ENCODE measurements around the gene ITGB2.

Gene ITGB2

DNA sequence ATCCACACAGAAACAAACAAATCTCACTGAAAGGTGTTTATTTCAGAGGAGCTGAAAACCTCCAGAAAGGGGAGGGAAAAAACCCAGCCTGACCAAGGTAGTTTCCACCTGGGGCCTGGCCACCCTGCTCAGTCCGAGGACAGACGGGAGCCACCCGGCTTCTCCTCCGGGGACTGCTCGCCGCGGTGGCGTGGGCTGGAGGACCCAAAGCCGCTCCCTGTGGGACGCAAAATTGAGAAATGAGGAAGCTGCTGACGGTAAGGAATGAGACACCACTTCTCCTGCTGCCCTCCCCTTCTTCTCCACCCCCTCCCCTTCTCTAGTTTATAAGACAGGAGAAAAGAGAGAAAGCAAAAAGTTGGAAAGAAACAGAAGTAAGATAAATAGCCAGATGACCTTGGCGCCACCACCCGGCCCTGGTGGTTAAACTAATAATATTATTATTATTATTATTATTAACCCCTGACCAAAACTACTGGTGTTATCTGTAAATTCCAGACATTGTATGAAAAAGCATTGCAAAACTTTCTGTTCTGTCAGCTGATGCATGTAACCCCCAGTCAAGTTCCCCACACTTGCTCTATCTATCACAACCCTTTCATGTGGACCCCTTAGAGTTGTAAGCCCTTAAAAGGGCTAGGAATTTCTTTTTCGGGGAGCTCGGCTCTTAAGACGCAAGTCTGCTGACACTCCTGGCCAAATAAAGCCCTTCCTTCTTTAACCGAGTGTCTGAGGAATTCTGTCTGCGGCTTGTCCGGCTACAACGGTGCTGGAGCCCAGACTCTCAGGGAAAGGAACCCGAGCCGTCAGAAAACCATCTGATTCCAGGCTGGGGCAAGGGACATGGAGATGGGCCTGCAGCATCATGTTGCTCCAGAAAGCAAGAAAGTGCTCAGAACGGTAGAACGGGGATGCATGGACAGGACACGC, 12.5 kb downstream of the ITGB2 start:
- no peak for DNase-seq

DNA sequence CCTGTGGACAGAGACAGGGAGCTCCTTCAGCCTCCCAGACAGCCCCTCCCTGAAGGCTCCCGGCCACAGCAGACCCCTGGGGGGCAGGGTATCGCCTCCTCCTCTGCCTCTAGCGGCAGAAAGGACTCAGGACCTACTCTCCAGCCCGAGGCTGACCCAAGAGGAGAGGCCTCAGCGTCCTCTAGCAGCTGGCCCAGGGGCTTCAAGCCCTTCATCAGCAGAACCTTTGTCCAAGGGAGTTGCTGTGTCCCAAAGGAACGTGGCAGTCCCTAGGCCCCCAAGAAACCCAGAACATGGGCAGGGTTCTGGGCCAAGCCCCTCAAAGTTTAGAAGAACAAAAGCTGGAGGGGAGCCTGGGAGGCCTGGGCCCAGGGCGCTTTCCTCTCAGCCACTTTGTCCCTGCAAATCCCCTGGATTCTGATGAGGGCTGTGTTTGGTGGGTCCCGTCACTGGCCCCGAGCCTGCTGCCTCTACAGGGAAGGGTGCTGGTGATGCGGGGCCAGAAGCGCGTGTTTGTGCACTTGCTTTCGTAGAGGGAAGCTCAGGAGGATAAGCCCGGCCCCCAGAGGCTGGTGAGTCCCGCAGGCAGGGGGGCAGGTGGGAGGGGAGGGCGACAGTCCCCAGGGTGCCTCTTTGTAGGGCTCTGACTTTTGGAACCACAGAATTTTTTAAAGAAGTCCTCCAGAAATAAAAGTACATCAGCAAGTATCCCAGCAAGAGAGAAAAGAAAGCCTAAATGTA, 13.3 kb downstream of the ITGB2 start:
- DNase-seq = no peak

DNA sequence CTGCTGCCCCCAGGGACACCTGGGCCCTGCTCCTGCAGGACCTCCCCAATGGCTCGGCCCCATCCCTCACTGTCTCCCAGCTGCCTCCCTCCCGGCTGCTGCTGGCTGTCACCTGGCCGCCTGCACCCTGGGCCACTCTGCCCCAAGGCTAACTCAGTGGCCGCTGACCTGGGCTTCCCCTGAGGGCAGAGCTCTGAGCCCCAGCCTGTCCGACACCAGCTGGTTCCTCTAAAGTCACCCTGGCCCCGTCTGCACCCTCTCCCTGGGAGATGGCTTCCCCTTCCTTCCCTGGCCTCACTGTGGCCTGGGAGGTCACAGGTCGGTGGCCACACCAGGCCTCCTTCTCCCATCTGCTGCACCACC, 15.0 kb downstream of the ITGB2 start:
- no peak for DNase-seq

DNA sequence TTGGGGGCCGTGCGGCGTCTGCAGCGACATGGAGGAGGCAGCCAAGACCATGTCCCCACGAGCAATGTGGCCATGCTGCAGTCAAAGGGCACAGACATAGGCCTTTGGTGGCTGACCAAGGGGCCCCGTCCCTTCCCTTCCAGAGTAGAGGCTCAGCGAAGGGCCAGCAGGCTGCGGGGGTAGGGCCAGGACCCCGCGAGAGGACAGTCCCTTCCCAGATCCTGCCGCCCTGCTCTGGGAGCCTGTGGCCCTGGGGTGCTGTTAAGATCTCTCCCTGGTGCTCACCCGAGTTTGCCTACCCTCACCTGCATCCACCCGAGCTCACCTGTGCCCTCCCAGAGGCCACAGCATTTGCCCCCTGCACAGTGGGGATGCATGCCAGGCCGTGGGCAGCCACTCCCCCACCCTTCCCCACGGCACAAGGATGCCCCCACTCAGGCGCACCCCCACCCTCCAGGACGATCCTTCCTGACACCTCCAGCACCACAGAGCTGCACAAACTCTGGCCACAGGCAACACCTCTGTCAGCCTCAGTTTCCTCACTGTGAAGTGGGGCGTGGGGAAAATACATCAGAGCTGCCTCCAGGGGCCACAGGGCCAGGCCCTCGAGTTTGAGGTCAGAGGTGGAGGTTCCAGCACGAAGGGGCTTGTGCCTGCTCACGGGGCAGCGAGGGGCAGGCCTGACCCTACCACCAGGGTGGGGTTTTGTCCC, 15.5 kb downstream of the ITGB2 start:
- DNase-seq = no peak

DNA sequence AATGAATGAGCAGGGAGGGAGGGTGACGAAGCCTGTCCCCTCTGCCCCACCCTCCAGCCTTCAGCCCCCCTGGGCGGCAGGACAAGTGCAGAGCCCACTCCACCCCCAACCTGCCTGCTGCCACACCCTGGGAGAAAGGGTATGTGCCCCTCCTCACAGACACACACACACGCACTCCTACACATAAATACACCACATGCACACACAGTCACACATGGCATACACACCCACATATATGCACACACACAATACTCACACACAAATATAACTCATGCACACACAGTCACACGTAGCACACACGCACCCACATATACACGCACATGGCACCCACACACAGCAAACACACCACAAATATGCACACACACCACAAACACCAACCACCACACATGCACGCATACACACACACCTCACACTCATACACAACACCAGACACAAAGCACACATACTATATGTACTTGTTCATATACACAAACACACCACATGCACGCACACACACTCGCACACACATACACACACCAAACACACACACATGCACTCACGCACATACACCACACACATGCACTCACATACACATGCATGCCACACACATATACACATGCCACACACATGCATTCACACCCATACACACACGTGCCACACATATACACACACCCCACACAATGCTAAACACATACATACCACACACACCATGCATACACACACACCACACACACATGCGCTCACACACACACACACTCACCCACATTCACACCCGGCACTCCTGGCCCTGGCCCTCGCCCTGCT, 16.4 kb downstream of the ITGB2 start:
- no peak for DNase-seq

DNA sequence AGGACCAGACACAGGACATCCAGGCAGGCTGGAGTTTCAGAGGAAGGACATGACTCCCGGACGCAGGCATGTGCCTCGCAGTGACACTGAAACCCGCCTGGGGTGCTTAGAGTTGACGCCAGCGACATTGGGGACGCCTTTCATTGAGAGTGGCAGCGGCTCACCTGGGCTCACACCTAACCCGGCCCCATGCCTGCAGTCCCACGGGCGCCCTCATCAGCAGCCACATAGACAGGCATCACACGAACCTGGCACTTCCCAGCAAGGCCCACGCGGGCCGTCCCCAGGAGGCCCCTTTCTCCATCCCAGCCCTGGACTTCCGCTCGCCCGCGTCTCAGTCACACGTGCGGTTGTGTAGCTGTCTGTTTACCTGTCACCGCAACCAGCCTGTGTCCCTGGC, 17.0 kb downstream of the ITGB2 start:
- no peak for DNase-seq

DNA sequence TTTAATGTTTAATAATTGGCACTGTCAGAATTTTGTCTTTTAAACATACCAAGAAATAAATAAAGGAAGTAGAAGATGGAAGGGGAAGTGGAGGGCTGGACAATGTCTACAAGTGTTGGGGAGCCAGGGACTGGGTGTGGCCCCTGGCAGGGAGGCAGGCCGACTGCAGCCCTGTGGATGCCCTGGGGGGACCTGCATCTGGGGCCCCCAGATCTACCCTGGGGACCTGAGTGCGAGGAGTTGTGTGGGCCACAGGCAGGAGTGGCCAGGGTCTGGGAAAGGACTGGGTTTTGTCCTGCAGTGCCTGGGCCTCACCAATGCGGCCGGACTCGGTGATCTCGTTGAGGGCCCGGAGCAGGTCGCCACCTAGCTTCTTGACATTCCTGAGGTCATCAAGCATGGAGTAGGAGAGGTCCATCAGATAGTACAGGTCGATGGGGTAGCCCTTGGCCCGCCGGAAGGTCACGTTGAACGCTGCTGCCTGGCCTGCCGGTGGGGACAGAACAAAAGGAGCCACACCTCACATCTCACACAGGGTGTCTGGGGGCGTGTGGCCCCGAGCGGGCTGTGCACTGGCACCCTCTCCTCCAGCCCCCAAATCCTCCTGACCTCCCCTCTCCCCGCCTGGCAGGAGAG, 17.5 kb downstream of the ITGB2 start:
- no peak for DNase-seq

DNA sequence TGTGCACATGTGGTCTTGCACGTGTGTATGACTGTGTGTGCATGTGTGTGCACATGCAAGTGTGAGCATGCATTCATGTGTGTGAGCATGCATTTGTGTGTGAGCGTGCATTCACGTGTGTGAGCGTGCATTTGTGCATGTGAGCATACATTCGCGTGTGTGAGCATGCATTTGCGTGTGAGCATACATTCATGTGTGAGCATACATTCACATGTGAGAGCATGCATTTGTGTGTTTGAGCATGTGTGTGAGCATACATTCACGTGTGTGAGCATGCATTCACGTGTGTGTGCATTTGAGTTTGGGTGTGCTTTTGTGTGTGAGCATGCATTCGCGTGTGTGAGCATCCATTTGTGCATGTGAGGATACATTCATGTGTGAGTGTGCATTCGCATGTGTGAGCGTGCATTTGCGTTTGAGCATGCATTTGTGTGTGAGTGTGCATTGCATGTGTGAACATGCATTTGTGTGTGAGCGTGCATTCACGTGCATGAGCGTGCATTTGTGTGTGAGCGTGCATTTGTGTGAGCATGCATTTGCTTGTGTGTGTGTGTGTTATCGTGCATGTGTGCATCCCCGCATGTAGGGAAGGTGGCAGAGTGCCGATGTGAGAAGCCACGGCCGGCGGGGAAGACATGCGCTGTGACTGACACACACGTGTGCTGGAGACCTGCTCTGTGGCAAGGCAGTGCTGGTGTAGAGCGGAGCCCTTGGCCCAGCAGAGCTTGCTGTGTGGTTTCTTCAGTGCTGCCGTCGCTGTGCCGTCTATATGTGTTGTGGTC, 18.2 kb downstream of the ITGB2 start:
- DNase-seq = no peak

DNA sequence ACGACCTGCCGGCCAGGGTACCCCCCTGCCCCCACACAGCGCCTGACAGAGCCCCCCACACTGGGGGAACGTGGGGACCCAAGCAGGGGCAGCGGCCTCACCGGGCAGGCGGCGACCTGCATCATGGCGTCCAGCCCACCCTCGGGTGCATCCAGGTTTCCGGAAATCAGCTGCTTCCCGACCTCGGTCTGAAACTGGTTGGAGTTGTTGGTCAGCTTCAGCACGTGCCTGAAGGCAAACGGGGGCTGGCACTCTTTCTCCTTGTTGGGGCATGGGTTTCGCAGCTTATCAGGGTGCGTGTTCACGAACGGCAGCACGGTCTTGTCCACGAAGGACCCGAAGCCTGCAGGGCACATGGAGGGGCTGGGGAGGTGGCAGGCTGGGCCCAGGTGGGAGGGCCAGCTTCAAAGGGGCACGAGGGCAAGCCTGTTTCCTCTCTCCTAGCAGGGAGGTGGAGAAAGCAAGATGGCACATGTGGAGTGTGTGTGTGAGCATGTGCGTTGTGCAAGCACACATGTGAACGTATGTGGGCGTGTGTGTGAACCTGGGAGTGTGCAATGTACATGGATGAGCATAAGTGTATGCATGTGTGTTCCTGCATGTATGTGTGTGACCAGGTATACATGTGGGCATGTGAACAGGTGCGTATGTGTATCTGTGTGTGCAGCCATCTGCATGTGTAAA, 19.2 kb downstream of the ITGB2 start:
- DNase-seq = no peak

DNA sequence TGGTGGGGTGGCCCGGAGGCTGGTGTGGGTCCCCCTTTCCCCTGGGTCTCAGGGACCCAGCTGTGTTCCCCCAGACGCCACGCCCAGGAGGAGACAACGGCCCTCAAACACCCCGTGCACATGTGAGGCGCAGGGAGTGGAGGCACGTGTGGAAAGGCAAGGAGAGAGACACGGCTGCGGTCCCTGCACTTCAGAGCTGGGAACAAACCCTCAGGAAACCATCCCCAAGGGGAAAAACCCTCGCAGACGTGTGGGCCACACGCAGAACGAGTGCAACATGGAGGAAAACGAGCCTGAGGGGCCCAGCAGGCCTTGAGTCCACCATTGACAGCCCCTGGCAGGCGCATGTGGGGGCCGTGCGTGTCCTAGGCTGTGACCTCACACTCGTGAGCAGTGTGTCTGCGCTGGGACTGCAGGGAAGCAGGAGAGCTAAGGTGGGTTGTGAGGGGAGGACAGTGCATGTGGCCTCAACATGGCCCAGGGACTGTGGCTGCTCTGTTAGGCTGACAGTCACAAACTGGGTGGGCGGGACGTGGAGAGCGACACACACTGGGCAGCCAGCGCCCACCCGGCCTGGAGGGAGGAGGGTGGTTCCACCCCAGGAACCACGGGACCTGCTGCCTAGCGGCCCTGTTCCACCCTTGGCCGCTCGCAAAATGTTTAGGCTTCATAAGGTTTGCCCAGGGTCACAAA, 20.0 kb downstream of the ITGB2 start:
- no peak for DNase-seq

DNA sequence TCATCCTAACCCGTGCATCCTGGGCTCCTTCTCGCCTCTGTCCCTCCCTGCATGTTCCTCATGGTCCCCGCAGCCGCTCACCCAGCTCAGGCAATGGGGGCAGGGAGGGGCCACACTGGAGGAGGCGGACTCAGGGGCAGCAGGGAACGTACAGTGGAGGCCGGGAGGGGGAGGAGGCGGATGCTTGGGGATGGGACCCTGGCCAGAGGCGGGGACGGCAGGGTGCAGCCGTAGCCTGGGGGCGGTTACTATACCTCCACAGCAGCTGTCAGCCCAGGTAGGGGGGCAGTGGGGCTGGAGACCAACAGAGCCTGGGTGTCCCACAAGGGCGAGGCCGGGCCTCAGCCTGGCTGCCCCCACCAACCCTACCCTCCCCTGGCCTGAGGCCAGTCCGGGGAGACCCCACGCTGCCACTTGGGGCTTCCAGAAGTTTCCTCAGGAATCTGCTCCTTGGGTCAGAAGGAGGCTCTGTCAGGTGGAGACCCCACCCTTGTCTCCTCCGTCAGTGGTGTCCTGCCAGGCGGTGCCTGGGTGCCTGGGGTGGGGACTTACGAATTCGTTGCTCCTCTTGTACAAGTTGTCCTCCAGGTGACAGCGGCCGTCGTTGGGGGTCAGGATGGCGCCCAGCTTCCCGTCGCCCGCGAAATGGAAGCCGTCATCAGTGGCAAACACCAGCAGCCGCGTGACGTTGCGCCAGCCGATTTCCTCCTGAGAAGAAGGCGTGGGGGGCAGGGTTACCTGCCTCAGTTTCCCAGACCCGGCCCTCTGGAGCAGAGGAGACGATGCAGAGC, 20.7 kb downstream of the ITGB2 start:
- DNase-seq = no peak

DNA sequence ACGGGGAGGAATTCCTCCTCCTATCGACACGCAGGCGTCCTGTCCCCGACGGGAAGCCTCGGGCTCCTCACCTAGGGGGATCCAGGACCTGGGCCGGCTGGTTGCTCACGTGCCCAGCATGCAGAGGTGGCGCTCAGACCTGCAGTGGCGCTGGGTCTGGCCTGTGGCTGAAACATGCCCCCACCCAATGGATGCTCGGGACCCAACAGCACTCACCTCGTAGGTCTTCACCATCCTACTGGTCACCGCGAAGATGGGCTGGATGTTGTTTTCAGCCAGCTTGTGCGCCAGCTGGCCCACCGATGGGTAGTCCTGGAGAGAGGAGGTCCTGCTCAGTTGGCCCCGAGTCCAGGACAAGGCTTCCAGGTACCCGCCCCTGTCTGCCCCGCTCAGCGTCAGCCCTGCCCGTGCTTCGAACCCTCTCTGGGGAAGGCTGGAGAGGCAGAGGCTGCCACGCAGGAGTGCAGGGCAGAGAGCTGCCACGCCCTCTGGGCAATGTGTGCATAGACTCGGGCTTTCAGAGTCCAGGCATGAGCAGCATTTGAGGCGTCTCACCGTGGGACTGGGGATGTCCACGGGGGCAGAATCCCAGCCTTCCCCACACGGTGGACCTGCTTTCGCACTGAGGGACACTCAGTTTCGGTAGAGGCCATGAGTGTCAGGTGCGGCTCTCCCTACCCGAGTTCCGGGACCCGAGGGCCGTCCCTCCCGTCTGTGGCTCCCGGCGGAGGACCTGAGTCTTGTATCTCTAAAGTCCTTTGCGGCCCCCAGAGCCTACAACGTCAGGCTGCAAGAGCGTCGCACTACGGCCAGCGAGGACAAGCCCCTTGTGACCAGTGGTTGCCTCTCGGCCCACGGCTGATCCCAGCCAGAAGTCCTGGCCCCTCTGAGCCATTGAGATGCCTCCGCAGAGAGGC, 21.6 kb downstream of the ITGB2 start:
- no peak for DNase-seq

DNA sequence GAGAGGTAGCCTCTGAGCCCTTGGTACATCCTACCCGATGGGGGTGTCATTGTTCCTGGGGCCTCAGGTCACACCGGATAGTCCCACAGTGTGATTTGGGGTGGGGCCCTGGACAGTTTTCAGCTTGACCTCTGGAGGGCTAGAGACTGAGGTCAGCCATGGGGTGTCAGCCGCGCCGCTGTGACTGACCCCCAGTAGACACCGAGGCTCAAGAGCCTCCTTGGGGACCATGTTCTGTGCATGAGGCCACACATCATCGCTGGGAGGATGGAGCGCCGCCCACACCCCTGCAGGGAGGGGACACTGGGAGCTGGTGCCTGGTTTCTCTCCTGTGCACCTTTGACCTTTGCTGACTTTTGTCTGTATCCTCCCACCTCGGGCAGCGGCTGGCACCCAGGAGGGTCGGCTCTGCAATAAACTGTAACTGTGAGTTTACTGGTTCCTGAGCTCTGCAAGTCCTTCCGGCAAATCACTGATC, 22.6 kb downstream of the ITGB2 start:
- no peak for DNase-seq

DNA sequence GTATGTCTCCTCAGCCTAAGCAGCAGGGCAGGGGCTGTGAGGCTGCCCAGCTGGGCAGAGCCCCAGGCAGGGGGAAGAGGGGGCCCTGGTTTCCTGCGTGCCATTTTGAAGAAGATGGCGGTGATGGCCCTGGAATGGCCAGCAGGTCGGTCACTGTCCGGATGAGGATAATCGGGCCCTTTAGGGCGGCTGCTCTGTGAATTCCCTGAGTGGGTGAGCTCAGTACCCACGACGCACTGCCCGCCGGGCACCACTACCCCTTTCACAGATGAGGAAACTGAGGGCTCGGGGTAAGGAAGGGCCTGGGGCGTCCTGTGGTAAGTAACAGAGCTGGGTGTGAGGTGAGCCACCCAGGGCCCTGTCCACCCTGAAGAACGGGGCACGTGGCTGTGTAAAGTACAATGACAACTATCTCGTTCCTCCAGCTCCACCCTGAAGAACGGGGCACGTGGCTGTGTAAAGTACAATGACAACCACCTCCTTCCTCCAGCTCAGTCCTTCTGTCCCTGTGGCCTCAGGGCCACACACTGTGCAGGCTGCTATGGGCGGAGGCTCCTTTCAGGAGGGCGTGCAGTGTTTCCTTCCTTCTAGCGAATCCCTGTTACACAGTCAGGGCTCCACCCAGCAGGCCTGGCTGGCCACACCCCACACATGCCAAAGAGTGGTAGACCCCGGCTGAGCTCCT, 23.2 kb downstream of the ITGB2 start:
- no peak for DNase-seq

DNA sequence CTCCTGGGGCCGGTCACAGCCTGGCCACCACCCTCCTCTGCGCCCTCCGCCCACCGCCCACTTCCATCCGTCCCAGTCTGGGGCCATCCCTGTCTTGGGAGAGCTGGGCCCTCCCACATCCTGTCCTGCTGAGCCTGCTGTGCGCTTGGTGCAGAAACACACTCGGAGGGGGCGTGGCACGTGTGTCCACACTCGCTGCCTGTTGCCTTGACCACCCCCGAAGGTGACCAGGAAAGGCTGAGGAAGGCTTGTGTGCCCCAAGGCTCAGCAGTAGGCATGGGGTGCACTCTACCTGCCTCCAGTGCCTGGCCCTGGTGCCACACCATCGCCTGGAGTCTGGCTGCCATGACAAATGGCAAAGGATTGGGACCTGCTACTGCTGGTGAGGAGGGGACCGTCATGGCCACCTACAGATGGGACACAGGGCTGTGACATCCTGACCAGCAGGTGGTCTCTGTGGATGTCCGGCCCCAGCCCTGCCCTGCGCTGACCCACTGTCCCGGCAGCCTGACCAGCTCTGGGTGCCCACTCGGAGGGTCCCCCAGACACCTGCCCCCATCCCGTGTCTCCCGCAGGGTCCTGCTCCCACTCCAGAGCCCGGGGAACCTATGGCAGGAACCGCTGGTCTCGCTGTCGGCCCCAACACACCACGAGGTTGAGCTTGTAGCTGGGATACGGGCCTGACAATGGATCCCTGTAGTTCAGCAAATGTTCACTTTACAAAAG, 24.0 kb downstream of the ITGB2 start:
- no peak for DNase-seq

DNA sequence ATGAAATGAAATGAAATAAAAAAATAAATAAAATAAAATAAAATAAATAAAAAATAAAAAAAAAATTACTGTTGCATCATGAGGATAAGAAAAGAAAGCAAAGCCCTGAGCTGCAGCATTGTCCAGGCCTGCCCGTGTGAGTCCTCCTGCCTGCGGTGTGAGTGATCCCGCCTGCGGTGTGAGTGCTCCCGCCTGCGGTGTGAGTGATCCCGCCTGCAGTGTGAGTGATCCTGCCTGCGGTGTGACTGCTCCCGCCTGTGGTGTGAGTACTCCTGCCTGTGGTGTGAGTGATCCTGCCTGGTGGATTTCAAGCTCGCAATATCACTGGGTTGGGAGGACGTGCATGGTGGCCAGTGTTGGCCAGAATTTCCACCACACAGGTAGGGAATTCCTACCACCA, 24.8 kb downstream of the ITGB2 start:
- no peak for DNase-seq

Data from T1000 (cell line).